Measurements from ENCODE around the gene FGFR4.

DNA sequence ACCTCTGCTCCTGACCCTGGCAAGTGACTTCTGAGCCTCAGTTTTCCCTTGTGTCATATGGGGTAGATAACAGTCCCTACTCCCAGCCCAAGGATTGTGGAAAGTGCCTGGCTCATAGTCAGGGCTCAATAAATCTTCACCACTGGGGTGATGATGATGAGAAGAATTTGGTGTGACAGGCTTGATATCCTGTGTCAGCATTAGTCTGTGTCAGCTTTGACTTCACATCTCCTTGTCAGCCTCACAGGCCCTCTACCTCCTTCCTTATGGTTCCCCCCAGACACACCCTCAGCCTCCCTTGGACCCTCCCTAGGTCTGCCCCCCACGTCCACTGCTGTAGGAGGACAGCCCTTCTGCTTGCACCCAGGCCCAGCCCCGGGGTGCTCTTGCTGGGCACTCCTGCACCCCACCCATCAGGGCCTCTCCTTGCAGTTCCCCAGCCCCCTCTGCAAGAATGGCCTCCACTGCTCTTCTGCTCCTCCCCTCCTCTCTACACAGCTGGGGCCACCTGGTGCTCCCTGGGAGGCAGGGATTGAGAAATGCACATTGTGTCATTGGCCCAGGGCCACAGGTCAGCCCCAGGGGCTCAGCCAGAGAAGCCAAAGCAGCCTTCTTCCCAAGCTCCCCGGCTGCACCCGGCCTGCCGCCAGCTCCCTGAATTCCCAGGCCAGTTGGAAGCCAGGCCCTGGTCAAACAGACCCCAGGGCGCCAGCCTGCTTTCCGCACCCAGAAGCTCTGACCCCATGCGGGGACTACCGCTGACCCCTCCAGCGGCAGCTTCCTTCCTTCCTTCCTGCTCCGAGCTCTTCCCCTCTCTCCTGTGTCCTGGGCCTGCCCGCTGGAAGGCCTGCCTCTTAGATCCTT lies 7.7 kb downstream of the FGFR4 start:
- TF ChIP-seq, protein P1, sequence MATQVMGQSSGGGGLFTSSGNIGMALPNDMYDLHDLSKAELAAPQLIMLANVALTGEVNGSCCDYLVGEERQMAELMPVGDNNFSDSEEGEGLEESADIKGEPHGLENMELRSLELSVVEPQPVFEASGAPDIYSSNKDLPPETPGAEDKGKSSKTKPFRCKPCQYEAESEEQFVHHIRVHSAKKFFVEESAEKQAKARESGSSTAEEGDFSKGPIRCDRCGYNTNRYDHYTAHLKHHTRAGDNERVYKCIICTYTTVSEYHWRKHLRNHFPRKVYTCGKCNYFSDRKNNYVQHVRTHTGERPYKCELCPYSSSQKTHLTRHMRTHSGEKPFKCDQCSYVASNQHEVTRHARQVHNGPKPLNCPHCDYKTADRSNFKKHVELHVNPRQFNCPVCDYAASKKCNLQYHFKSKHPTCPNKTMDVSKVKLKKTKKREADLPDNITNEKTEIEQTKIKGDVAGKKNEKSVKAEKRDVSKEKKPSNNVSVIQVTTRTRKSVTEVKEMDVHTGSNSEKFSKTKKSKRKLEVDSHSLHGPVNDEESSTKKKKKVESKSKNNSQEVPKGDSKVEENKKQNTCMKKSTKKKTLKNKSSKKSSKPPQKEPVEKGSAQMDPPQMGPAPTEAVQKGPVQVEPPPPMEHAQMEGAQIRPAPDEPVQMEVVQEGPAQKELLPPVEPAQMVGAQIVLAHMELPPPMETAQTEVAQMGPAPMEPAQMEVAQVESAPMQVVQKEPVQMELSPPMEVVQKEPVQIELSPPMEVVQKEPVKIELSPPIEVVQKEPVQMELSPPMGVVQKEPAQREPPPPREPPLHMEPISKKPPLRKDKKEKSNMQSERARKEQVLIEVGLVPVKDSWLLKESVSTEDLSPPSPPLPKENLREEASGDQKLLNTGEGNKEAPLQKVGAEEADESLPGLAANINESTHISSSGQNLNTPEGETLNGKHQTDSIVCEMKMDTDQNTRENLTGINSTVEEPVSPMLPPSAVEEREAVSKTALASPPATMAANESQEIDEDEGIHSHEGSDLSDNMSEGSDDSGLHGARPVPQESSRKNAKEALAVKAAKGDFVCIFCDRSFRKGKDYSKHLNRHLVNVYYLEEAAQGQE (IDR thresholded peaks at IDR 0.05; ENCODE audit: unreplicated experiment): no peak
- TF ChIP-seq, protein P2, sequence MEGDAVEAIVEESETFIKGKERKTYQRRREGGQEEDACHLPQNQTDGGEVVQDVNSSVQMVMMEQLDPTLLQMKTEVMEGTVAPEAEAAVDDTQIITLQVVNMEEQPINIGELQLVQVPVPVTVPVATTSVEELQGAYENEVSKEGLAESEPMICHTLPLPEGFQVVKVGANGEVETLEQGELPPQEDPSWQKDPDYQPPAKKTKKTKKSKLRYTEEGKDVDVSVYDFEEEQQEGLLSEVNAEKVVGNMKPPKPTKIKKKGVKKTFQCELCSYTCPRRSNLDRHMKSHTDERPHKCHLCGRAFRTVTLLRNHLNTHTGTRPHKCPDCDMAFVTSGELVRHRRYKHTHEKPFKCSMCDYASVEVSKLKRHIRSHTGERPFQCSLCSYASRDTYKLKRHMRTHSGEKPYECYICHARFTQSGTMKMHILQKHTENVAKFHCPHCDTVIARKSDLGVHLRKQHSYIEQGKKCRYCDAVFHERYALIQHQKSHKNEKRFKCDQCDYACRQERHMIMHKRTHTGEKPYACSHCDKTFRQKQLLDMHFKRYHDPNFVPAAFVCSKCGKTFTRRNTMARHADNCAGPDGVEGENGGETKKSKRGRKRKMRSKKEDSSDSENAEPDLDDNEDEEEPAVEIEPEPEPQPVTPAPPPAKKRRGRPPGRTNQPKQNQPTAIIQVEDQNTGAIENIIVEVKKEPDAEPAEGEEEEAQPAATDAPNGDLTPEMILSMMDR (conservative IDR thresholded peaks at IDR 0.05; ENCODE audit: low read depth in 2 of 2): no peak
- TF ChIP-seq POLR2AphosphoS5 (IDR thresholded peaks at IDR 0.05; ENCODE audit: low read depth) (no peak), CREB1 (CRISPR knock-in tag; IDR thresholded peaks at IDR 0.05; ENCODE audit: low read depth) (no peak), EZH2 (IDR thresholded peaks at IDR 0.05; ENCODE audit: low read depth, unreplicated experiment) (no peak)

All from GM23338 (cell line).